Measurements from ENCODE around the gene PADI6.

Gene PADI6

GRCh38 chr1:17361687-17362086 lies 10.3 kb upstream of the PADI6 start:
- no peak for TF ChIP-seq CTCF (IDR thresholded peaks at IDR 0.05; ENCODE audit: low read depth, low read length)
- DNase-seq (ENCODE audit: low read depth in 2 of 2), result no peak
- no peak overlapping the region for H3K4me3 ChIP-seq (replicated peaks in 1 of 2; ENCODE audit: low read depth in 2 of 2, low read length in 2 of 2)

DNA sequence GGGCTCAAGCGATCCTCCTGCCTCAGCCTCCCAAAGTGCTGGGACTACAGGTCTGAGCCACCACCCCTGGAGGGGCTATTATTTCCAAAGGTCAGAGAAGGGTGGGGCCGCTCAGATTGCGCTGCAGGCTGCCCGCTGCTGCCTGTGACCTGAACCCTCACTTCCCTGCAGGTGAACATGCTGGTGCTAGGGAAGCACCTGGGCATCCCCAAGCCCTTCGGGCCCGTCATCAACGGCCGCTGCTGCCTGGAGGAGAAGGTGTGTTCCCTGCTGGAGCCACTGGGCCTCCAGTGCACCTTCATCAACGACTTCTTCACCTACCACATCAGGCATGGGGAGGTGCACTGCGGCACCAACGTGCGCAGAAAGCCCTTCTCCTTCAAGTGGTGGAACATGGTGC lies 8.6 kb upstream of the PADI6 start:
- no peak for TF ChIP-seq CTCF (IDR thresholded peaks at IDR 0.05; ENCODE audit: low read depth, low read length)
- no peak for DNase-seq (ENCODE audit: low read depth in 2 of 2)
- H3K4me3 ChIP-seq (replicated peaks in 1 of 2; ENCODE audit: low read depth in 2 of 2, low read length in 2 of 2), result no peak overlapping the region

- DNase-seq (ENCODE audit: low read depth in 2 of 2), result no peak
- no peak for TF ChIP-seq CTCF (IDR thresholded peaks at IDR 0.05; ENCODE audit: low read depth, low read length)
- no peak overlapping the region for H3K4me3 ChIP-seq (replicated peaks in 1 of 2; ENCODE audit: low read depth in 2 of 2, low read length in 2 of 2)
Observed at GRCh38 chr1:17363771-17364170, 8.2 kb upstream of the PADI6 start.

- H3K4me3 ChIP-seq (replicated peaks in 1 of 2; ENCODE audit: low read depth in 2 of 2, low read length in 2 of 2), result no peak overlapping the region
- no peak for DNase-seq (ENCODE audit: low read depth in 2 of 2)
- no peak for TF ChIP-seq CTCF (IDR thresholded peaks at IDR 0.05; ENCODE audit: low read depth, low read length)
Observed at GRCh38 chr1:17365293-17365692, 6.7 kb upstream of the PADI6 start.

GRCh38 chr1:17369466-17369865 lies 2.5 kb upstream of the PADI6 start:
- TF ChIP-seq CTCF (IDR thresholded peaks at IDR 0.05; ENCODE audit: low read depth, low read length), result no peak
- H3K4me3 ChIP-seq (replicated peaks in 1 of 2; ENCODE audit: low read depth in 2 of 2, low read length in 2 of 2), result no peak overlapping the region
- peak; percentile 8 to 70 for DNase-seq (ENCODE audit: low read depth in 2 of 2)

DNA sequence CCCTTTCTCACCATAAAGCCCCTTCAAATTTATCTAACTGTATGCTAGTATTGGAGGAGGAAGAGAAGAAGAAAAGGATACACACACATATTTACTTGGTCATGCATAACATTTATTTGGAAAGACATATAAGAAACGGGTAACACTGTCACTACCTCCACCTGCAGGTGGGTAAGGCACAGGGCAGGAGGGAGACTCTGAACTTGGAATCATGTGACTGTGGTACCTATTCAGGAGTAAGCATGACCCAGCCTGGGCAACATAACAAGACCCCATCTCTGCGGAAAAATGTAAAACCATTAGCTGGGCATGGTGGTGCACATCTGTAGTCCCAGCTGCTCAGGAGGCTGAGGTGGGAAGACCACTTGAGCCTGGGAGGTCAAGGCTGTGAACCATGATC lies 1.4 kb upstream of the PADI6 start:
- peak; percentile 26 for TF ChIP-seq CTCF (IDR thresholded peaks at IDR 0.05; ENCODE audit: low read depth, low read length)
- no peak overlapping the region for H3K4me3 ChIP-seq (replicated peaks in 1 of 2; ENCODE audit: low read depth in 2 of 2, low read length in 2 of 2)
- no peak for DNase-seq (ENCODE audit: low read depth in 2 of 2)

- no peak for TF ChIP-seq CTCF (IDR thresholded peaks at IDR 0.05; ENCODE audit: low read depth, low read length)
- H3K4me3 ChIP-seq (replicated peaks in 1 of 2; ENCODE audit: low read depth in 2 of 2, low read length in 2 of 2), result no peak overlapping the region
- no peak for DNase-seq (ENCODE audit: low read depth in 2 of 2)
Observed at GRCh38 chr1:17372955-17373354, 959 bp downstream of the PADI6 start.
